ENCODE results near the gene ISG15.
"Not testable (repeated sequence)": the region's sequence is repeated elsewhere in the genome, so short reads cannot be mapped to it uniquely, and the experiment has no call there.

ISG15 gene

DNA sequence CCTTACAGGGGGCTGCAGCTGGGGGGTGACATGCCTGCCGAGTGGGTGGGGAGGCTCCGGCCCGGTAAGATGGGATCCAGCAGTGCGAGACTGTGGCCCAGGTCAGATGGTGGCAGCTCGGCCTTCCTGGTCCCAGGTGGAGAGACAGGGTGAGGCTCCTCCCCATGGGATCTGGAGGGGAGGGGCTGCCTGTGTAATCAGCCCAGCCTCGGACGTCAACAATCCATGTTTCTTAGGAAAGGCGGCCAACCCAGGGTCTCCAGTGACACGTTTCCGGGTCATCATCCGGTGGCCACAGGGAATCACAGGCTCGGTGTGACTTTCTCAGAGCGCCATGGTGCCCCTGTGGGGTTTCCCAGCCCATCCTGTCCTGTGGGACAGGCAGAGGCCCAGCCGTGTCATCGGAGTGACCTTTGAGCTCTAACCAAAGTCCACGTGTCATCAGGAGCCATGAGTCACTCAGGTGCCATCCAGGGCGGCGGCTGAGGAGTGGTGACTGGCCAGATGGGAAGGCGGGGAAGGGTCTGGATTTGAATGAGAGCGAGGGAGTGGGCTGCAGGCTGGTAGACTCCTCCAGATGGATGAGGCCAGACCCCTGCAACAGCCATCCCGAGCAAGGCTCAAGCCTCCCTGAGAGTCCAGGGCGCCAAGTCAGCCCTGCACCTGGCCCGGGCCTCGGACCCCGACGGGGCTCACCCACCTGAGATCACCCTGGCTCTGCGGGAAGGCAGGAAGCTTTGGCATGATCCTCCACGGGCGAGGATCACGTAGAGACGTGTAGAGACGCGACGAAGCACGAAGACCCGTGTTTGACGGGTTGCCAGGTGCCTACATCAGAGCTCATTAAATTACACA, 6.8 kb upstream of the ISG15 start:
- DNase-seq = no peak

DNA sequence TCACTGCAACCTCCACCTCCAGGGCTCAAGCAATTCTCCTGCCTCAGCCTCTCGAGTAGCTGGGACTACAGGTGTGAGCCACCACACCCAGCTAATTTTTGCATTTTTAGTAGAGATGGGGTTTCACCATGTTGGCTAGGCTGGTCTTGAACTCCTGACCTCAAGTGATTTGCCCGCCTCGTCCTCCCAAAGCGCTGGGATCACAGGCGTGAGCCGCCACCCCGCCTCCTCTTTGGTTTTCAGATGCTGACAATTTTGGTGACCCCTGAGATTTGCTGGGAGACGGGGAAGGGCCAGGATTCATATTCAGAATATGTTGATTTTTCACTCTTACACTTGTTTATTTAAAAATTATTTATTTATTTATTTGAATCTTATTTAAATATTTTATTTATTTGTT, 3.2 kb upstream of the ISG15 start:
- not testable (repeated sequence) for DNase-seq

DNA sequence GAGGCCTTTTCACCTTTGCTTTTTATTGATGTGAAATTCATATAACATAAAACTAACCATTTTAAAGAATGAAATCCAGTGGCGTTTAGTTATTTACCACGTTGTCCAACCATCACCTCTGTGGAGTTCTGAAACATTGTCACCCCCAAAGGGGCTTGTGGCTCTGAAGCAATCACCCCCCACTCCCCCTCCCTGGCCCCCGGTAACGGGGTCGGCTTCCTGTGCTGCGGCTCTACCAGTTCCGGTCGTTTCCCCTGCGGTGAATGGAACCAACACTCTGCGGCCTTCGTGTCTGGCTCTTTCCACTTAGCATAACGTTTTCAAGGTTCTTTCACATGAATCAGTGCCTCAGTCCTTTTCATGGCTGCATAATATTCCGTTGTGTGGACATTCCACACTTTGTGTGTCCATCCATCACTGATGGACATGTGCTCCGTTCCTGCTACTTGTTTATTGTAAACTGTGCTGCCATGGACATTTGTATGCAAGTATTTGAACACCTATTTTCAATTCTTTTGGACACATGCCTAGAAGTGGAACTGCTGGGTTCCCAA, 1.8 kb upstream of the ISG15 start:
- no peak for DNase-seq

DNA sequence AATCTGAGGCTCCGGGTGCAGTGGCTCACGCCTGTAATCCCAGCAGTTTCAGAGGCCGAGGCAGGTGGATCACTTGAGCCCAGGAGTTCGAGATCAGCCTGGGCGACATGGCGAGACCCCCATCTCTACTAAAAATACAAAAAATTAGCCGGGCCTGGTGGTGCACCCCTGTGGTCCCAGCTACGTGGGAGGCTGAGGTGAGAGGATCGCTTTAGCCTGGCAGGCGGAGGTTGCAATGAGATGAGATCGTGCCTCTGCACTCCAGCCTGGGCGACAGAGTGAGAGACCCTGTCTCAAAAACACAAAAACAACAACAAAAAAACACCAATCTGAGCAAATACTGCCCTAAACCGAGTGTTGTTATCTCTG, 577 bp upstream of the ISG15 start:
- not testable (repeated sequence) for DNase-seq

DNA sequence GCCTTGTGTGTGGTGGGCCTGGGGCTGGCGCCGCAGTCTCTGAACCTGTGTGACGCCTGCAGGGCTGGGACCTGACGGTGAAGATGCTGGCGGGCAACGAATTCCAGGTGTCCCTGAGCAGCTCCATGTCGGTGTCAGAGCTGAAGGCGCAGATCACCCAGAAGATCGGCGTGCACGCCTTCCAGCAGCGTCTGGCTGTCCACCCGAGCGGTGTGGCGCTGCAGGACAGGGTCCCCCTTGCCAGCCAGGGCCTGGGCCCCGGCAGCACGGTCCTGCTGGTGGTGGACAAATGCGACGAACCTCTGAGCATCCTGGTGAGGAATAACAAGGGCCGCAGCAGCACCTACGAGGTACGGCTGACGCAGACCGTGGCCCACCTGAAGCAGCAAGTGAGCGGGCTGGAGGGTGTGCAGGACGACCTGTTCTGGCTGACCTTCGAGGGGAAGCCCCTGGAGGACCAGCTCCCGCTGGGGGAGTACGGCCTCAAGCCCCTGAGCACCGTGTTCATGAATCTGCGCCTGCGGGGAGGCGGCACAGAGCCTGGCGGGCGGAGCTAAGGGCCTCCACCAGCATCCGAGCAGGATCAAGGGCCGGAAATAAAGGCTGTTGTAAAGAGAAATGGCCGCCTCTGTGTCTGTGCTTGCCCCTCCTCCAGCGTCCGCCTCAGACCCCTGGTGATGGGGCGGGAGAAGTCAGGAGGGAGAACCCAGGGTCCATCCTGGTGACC, 788 bp downstream of the ISG15 start:
- no peak for DNase-seq

DNA sequence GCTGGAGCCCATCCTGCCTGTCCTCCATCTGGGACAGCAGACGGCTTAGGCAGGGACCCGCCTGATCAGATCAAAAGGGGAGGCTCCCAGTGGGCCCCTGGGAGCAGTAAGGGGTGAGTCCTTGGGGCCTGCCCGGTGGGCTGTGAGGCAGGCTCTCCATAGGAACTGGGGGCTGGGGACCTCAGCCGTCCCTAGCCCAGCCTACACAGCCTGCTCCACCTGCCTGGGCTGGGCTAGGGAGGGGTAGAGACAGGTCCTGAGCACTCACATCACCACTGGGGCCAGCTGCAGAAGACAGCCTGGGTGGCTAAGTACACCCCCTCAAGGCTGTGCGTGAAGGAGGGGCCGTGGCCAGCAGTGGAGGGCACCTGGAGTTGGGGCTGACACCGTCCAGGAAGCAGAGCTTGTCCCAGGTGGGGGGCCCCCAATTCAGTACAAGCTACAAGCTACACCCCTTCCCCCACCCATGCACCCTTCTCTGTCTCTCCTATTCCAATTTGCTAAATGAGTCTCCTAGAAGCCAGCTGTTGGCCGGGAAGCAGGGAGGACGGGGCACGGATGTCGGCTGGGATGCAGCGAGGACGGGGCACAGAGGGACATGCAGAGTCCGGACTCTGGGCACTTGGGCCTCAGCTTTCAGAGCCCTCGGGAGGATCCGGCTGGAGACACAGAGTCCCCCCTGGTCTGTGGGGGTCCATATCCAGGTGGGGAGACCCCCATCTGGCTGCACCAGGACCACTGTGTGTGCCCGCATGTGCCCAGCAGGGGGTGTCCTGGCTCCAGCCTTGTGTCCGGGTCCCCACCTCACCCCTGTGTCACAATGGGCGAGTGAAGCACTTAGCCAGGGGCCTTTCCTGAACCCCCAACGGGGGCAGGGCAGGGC, 1.7 kb downstream of the ISG15 start:
- peak in 1 of 56 donors; percentile 35 for DNase-seq

DNA sequence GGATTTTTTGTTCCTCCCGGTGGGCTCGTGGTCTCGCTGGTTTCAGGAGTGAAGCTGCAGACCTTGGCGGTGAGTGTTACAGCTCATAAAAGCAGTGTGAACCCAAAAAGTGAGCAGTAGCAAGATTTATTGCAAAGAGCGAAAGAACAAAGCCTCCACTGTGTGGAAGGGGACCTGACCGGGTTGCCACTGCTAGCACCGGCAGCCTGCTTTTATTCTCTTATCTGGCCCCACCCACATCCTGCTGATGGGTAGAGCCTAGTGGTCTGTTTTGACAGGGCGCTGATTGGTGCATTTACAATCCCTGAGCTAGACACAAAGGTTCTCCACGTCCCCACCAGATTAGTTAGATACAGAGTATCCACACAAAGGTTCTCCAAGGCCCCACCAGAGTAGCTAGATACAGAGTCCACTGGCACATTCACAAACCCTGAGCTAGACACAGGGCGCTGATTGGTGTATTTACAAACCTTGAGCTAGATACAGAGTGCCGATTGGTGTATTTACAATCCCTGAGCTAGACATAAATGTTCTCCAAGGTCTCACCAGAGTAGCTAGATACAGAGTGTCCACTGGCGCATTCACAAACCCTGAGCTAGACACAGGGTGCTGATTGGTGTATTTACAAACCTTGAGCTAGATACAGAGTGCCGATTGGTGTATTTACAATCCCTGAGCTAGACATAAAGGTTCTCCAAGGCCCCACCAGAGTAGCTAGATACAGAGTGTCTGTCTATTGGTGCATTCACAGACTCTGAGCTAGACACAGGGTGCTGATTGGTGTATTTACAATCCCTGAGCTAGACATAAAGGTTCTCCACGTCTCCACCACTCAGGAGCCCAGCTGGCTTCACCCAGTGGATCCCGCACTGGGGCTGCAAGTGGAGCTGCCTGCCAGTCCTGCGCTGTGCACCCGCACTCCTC, 4.4 kb downstream of the ISG15 start:
- DNase-seq = not testable (repeated sequence)

DNA sequence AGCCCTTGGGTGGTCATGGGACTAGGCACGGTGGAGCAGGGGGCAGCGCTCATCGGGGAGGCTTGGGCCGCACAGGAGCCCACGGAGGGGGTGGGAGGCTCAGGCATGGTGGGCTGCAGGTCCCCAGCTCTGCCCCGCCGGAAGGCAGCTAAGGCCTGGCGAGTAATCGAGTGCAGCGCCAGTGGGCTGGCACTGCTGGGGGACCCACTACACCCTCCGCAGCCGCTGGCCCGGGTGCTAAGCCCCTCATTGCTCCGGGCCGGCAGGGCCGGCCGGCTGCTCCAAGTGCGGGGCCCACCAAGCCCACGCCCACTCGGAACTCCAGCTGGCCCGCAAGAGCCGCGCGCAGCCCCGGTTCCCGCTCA, 5.0 kb downstream of the ISG15 start:
- DNase-seq = not testable (repeated sequence)

DNA sequence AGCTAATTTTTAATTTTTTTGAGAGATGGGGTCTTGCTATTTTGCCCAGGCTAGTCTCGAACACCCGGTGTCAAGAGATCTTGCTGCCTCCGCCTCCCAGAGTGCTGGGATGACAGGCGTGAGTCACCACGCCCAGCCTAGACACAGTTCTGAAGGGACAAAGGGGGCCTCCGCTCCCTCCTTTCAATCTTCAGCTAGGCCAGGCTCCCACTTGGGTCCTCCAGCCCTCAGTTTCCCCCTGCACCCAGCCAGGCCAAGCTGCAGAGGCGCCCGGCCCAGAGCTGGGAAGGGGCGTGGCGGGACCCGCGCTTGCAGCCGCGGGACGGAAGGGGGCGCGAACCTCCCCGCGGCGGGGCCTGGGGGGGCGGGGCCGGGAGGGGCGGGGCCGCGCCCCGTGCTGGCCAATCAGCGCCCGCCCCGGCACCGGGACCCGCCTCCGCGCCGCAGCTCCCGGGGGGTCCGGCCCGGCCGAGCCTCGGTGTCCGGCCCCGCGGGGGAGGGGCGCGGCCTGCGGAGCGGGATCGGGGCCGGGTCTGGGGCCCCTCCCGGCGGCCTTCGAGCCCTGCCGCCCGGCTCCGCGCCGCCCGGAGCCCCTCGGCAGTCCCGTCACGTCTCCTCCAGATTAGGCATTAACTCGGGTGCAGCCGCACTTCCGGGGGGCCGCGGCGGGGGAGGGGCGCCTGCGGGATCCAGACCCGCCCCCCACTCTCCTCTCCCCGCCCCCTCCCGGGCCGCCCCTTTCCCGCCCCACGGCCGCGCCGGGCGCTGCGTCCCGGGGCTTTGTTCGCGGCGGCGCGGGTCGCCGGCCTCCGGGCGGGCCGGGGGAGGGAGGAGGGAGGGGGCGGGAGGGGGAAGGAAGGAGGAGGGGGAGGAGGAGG, 6.1 kb downstream of the ISG15 start:
- DNase-seq = peak in 49 of 56 donors; percentile 31 to 92 (median 75)

DNA sequence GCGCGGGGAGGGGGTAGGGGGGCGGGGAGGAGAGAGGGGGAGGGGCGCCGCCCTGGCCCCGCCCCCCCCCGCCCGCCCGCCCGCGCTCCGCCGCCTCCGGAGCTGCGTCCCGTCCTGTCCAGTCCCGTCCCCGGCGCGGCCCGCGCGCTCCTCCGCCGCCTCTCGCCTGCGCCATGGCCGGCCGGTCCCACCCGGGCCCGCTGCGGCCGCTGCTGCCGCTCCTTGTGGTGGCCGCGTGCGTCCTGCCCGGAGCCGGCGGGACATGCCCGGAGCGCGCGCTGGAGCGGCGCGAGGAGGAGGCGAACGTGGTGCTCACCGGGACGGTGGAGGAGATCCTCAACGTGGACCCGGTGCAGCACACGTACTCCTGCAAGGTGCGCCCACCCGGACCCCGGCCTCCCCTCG, 6.7 kb downstream of the ISG15 start, which contains the start of gene AGRN:
AGRN (plus strand) TSS at position 121 of the 405 bp plus-strand sequence; CDS start at position 174, 53 bp downstream.
- DNase-seq = peak in 26 of 56 donors; percentile 36 to 75 (median 62)

DNA sequence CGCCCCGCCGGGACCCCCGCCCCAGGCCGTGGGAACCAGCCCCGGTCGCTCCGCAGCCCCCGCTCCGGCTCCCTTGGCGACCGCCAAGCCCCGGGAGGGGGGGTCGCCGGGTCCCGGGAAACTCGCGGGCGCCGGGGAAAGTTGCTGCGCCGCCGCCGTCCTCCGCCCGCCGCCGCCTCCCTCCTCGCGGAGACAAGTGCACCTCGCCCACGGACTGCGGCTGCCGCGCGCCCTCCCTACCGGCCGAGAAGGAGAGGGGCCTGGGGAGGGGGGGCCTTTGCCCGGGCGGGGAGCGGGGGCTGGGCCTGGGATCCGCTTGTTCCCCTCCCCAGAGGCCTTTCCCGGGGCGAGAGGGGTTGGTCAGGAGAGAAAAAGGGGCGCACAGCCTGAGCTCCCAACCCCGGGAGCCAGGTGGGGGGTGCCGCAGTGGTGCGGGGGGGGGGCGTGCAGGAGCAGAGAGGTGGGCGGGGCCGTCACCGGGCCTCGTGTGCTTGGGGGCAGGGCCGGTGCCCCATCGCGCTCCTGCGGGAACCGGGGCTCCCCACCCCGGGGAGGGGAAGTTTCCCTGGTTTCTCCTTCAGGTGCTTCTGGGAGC, 7.2 kb downstream of the ISG15 start:
- peak in 2 of 56 donors; percentile 43 to 70 for DNase-seq

DNA sequence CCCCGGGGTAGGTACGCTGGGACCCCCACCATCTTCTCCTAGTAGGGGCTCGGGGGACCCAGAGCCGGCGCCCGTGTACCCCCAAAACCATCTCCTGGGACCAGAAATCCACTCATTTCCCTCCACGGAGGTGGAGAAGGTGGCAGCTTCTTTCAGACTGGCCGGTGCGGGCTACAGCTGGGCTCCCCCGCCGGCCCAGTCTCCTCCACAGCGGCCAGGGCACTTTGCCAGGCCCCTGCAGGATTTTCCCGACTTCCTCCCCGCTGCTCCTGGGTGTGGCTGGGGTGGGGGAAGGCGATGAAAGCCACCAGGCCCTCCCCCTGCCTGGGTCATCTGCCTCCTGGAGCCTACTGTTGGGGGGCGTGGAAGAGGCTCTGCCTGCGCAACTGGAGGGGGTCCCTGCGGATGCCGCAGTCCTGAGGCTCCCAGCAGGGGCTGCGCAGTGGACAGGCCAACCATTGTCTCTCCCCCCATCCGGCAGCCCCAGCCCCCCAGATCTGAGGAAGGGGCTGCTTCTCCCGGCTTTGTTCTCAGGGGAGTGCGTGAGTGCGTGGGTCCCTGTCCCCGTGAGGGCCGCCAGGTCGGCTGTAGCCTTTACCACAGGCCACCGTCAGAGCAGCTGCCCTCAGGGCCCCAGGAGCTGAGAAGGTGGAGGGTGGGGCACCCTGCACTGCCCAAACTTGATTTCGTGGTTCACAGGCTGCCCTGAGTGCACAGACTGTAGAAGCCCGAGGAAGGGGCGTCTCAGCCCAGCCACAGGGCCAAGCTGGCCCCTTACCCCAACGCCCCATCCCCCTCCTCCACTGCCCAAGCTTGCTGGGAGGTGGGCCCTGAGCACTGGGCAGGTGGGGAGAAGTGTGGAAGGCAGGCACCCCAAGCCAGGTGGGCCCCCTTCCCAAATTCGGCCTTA, 8.0 kb downstream of the ISG15 start:
- DNase-seq = peak in 5 of 56 donors; percentile 18 to 56 (median 28)

DNA sequence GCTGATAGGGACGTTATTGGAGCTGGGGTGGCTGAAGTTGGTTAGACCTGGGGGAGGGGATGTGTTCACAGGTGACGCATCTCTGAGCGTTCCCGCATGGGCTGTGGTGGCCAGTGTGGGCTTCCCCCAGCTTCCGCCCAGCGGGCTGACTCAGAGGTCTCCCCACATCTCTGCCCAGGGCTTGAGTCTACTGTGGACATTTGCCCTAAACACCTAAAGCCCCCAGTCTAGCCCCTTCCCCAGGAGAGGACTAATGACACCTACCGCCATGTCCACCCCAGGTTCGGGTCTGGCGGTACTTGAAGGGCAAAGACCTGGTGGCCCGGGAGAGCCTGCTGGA, 8.6 kb downstream of the ISG15 start:
- DNase-seq = no peak

DNA sequence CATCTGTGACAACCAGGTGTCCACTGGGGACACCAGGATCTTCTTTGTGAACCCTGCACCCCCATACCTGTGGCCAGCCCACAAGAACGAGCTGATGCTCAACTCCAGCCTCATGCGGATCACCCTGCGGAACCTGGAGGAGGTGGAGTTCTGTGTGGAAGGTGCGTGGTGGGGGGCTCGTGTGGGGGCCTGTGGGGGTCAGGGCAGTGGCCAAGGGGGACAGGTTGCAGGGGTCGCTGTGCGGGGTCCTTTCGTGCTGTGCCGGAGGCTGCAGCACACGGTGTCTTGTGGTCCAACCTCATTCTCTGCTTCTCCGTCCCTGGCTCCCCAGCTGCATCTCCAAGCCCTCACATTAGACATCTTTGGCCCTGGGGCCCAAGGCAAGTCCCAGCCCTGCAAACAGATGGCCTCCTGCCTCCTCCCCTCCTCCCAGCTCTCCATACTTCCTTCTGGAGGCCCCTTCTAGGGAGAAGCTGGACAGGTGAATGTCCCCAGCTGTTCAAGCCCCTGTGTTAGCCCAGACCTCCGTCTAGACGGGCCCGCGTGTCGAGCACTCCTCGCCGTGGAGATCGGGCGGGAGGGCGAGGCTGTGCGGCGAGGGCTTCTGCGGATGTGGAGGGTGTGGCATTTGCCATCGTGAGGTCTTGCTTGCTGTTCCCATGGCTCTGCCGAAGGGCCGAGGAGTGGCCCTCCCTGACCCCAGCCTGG, 9.2 kb downstream of the ISG15 start:
- no peak for DNase-seq

DNA sequence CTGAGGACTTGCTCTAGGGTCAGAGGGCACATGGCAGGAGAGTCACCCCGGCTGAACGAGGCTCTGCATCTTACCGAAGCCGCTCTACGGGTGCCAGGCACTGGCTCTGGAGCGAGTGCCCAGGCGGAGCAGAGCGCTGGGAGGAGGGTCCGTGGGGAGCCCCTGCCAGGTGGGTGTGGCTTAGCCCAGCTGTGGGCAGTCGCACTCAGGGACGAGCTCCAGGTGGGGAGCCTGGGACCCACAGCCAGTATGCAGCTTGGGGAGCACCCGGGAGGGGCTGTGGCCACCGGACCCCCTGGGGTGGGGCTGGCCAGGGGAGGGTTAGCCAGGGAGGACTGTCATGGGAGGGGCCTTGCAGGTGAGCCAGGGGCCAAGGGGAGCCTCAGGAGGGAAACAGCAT, 10.4 kb downstream of the ISG15 start:
- DNase-seq = peak in 4 of 56 donors; percentile 28 to 44 (median 29)

DNA sequence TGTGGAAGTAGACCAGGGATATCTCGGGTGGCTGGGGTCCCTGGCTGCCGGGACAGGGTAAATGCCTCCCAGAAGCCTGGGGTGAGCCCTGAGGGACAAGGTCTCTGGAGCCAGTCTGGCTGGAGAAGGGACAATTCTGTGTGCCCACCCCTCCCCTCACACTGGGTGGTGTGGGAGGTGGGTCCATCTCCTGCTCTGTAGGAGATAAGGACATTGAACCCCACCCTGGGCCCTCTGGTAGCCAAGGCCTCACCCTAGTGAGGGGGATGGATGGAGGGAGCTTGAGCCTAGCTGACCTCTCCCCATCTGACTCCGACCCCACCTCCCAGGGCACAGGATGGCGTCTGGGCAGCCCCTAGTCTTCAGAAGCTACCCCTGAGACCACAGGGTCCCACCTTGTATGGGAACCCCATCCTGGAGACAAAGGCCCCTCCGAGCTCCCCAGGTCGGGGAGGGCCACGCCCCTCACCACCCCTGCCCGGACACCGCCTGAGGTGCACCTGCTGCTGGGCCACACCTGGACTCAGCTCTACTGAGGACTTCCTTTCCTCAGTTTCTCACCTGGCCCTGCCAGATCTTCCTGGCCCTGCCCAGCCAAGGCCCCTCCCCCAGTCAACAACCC, 11.0 kb downstream of the ISG15 start:
- DNase-seq = no peak
